GM12872 (cell line): ENCODE results near the gene SAMMSON.

Source experiments
- TF ChIP-seq, protein P1 (sequence below): IDR thresholded peaks from 3 replicates; pipeline ENCODE4 v1.5.1; 2011; ENCODE audit warnings: low read depth, mild to moderate bottlenecking, low read length, moderate library complexity; ENCODE audit not compliant: insufficient read depth

Gene SAMMSON

DNA sequence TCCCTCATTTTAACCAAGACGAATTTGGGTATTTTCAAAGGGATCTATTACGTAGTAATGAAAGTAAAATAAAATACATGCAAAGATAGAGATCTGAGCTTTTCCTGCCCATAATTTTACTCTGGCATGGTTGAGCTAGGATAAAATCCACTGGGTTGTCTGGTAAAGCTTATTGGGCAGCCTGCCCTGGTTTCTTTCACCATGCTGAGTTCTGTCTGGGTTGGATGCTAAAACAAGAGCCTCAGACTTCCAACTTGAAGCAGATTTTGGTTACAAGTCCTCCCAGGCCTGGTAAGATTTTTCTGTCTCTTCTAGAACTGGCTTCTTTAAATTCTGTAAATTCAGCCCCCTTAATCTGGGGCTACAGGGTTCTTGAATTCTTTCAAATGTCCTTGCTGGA, 86.8 kb downstream of the SAMMSON start:
- TF ChIP-seq, protein P1, sequence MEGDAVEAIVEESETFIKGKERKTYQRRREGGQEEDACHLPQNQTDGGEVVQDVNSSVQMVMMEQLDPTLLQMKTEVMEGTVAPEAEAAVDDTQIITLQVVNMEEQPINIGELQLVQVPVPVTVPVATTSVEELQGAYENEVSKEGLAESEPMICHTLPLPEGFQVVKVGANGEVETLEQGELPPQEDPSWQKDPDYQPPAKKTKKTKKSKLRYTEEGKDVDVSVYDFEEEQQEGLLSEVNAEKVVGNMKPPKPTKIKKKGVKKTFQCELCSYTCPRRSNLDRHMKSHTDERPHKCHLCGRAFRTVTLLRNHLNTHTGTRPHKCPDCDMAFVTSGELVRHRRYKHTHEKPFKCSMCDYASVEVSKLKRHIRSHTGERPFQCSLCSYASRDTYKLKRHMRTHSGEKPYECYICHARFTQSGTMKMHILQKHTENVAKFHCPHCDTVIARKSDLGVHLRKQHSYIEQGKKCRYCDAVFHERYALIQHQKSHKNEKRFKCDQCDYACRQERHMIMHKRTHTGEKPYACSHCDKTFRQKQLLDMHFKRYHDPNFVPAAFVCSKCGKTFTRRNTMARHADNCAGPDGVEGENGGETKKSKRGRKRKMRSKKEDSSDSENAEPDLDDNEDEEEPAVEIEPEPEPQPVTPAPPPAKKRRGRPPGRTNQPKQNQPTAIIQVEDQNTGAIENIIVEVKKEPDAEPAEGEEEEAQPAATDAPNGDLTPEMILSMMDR: no peak

DNA sequence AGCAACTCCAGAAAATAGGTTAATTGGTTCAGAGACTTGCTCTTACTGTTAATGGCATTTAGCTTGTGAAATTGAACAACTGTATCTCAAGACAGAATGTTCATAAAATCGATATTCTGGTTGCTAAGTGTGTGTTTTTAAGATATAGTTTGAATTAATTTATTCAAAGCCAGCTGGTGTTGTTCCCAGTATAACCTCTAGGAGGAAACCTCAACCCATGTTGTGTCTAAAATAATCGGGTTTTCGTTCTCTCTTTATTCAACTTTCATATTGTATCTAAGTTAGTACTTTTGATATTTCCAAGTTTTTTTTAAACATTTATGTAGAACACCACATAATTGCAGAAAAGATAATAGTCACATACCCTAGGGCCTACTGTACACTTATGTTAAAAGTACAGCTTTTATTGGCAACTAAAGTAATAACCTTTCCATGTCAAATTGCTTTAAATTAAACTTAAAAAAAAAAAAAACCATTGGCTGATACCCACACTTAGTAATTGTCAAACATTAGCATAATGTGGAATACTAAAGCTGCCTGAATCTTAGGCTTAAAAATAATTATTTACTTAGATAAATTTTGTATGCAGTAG, 90.9 kb downstream of the SAMMSON start:
- TF ChIP-seq, protein P1: peak; percentile 53; the same call in 2 of the 3 replicates

DNA sequence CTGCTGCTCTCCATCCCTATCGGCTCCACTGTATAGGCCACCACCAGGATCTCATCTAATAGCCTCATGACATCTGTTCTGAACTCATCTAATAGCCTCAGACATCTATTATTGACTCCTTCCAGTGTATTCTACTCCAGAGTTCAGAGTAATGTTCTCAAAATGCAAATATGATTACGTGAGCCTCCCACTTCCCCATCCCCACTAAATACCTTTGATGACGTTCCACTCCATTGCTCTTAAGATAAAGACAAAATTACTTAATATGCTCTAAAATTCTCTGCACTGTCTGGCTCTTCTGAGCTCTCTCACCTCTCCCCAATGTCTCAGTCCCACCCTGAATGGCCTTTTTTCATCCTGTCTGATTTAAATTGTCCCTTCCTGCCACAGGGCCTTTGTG, 94.7 kb downstream of the SAMMSON start:
- TF ChIP-seq, protein P1: no peak

DNA sequence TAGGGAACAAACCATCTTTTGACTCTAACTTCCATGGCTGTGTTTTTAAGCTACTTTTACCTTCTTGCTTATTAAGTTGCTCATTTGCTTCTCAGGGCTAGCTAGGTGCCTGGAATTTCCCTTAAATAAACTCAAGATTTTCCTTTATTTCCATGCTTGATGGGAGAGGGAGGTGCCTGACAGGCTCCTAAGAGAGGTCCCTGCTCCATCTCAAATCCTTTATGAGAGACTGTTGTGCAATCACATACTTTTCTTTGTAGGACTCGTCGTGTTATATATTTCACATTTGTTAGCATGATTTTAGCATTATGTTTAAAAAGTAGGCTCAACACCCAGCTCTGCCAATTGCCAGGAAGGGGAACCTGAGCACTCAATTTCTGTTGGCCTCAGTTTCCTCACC, 95.7 kb downstream of the SAMMSON start:
- TF ChIP-seq, protein P1: no peak

DNA sequence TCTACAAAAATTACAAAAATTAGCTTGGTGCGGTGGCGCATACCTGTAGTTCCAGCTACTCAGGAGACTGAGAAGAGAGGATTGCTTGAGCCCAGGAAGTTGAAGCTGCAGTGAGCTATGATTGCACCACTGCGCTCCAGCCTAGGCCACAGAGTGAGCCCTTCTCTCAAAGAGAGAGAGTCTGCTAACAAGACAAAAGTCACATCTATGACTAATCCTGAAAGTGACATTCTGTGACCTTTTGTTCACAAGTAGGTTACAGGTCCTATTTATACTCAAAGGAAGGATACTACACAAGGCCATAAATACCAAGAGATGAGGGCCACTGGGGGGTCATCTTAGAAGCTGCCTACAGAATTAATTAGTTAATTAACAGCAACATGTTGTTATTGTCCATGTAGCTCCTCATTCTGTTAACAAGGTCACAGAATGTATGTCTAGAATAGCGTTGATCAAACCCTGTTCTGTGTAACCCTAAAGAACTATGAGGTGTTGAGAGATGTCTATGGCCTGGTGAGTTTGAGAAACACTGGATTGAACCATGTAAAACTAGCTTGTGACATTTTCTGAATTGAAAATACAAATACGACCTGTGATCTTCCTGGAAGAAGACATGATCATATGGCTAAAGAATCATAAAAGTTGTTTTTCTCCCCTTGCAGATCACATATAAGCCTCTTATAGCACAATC, 97.0 kb downstream of the SAMMSON start:
- TF ChIP-seq, protein P1: no peak

DNA sequence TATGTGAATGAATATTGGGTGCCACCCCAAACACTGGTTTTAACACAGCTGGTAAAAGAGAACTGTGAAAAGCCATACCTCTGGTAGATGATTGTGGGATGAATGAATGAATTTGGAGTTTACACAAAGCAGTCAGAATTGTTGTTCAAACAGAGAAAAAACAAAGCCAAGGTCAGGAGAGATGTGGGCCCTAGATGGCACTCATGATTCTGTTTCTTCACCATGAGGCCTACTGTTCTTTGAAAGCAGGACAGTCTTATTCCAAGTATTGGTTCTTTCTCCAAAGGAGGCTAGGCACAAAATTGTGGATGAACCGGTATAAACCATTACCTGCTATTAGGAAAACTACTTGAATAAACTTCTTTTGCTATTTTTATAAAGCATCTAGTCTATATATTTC, 97.6 kb downstream of the SAMMSON start:
- TF ChIP-seq, protein P1: no peak

DNA sequence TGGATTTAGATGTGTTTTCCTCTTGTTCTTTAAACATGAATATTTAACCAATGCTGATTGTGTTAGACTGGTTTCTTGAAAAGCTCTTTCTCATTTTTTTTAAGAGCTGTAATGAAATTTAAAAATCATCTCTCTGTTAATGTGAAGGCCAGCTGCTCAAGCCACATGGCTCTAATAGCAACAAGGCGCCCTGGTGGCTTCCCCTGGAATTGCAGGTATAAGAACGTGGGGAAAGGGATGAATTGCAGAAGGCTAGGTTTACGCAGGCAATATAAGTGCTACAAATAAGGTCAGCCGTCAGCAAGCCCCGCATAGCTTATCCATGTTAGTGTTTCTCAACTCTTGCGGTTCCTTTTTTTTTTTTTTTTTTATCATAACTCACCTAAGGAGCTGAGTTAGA, 108.5 kb downstream of the SAMMSON start:
- TF ChIP-seq, protein P1: peak; percentile 74
